CD4-positive, CD25-positive, alpha-beta regulatory T cell (primary cell): ENCODE data around the gene SLC1A2. TPM values are rescaled to one million over a fixed set of nuclear protein-coding genes. Genes with fewer than 3 reads are reported as not detected.

Experiments used
- ATAC-seq, 2 donors: fragments of 150-1000 bp; cut with Tn5 transposase; one replicate each; pipeline ENCODE4 v1.10.0; 2021; ENCODE audit warnings: low read depth in 2 of 2, moderate number of reproducible peaks in 2 of 2, moderate library complexity in 1 of 2
- DNase-seq, 3 donors: peaks; one replicate each; pipeline versions ENCODE4 v3.0.0 to v3.0.0-alpha.2; 2012 to 2022; ENCODE audit warnings: mixed read lengths in 1 of 3
- H3K27ac ChIP-seq: one replicate; pipeline ENCODE4 v1.7.0; 2013; ENCODE audit warnings: mild to moderate bottlenecking, low read length; ENCODE audit not compliant: insufficient read depth, poor library complexity, severe bottlenecking
- H3K27me3 ChIP-seq: one replicate; pipeline ENCODE4 v1.7.0; 2013; ENCODE audit warnings: low read length; ENCODE audit not compliant: control insufficient read depth, insufficient read depth
- H3K36me3 ChIP-seq: one replicate; pipeline ENCODE4 v1.7.0; 2013; ENCODE audit warnings: mild to moderate bottlenecking, low read length, moderate library complexity; ENCODE audit not compliant: control insufficient read depth, insufficient read depth
- H3K4me1 ChIP-seq: 2 replicates; pipeline ENCODE4 v1.7.0; 2013; ENCODE audit warnings: mild to moderate bottlenecking, low read length; ENCODE audit not compliant: insufficient read depth, control insufficient read depth, poor library complexity, severe bottlenecking
- H3K4me3 ChIP-seq: one replicate; pipeline ENCODE4 v1.7.0; 2013; ENCODE audit warnings: low read depth, mild to moderate bottlenecking, low read length, moderate library complexity
- H3K9me3 ChIP-seq, 2 experiments: 1 replicate in 1 of 2; 2 replicates in 1 of 2; pipeline ENCODE4 v1.7.0; 2013; ENCODE audit warnings: low read length in 2 of 2, mild to moderate bottlenecking in 1 of 2, moderate library complexity in 1 of 2; ENCODE audit not compliant: control insufficient read depth in 2 of 2
- H3K27ac Mint-ChIP-seq, 3 donors: one replicate each; pipeline ENCODE4 v1.8.0; 2020 to 2022; ENCODE audit warnings: mild to moderate bottlenecking in 3 of 3, mixed read lengths in 3 of 3, moderate library complexity in 2 of 3
- H3K27me3 Mint-ChIP-seq: one replicate; pipeline ENCODE4 v1.8.0; 2022; ENCODE audit warnings: mild to moderate bottlenecking, mixed read lengths
- H3K36me3 Mint-ChIP-seq: one replicate; pipeline ENCODE4 v1.8.0; 2020; ENCODE audit warnings: mixed read lengths
- H3K4me1 Mint-ChIP-seq, 4 donors: one replicate each; pipeline ENCODE4 v1.8.0; 2020 to 2022; ENCODE audit warnings: mixed read lengths in 4 of 4, mild to moderate bottlenecking in 1 of 4
- H3K4me3 Mint-ChIP-seq, 4 donors: one replicate each; pipeline ENCODE4 v1.8.0; 2020 to 2022; ENCODE audit warnings: mild to moderate bottlenecking in 4 of 4, mixed read lengths in 4 of 4, moderate library complexity in 3 of 4
- H3K9me3 Mint-ChIP-seq, 7 donors: one replicate each; pipeline ENCODE4 v1.8.0; 2020 to 2022; ENCODE audit warnings: mixed read lengths in 7 of 7, mild to moderate bottlenecking in 3 of 7, moderate library complexity in 2 of 7
- polyA plus RNA-seq, 4 donors: library from polyadenylated mRNA; unstranded; fragments of 300-500 nt; fragmentation: Illumina TruSeq; gene quantifications; one replicate each; pipeline ENCODE4 v1.2.3, GENCODE V29; 2021
- total RNA-seq: library from RNA; stranded (reverse); gene quantifications from one replicate; pipeline ENCODE4 v1.2.3, GENCODE V29; 2022

The SLC1A2 gene
- total and polyA plus RNA-seq, 5 donors from 2014 or later = 0.08 to 0.23 TPM; not detected in 3

GRCh38 chr11:35303596-35304385 lies 115.6 kb downstream of the SLC1A2 start:
- ATAC-seq (peak in 1 of 2 donors; percentile 16), DNase-seq (no peak)
- Mint-ChIP-seq H3K27ac (peak overlapping the region in 2 of 3 donors; percentile 3 to 89), H3K27me3 (peaks cover 1% of the 10 kb centered on the region), H3K36me3 (no peaks in the 10 kb centered on the region), H3K4me3 (no peak overlapping the region), H3K9me3 (no peaks in the 10 kb centered on the region), H3K4me1 (peaks cover 0 to 26% (median 20%) of the 10 kb centered on the region in 4 donors)
- H3K4me3 ChIP-seq = no peak overlapping the region
- no peaks in the 10 kb centered on the region for H3K27me3 ChIP-seq
- no peaks in the 10 kb centered on the region for H3K4me1 ChIP-seq
- H3K36me3 ChIP-seq = no peaks in the 10 kb centered on the region
- H3K9me3 ChIP-seq = no peaks in the 10 kb centered on the region
- H3K27ac ChIP-seq = no peak overlapping the region

- H3K36me3 Mint-ChIP-seq = no peaks in the 10 kb centered on the region
- H3K27ac Mint-ChIP-seq = peak overlapping the region in 1 of 3 donors; percentile 37
- Histone ChIP-seq H3K36me3 (no peaks in the 10 kb centered on the region), H3K27me3 (no peaks in the 10 kb centered on the region), H3K4me1 (no peaks in the 10 kb centered on the region), H3K4me3 (no peak overlapping the region), H3K27ac (no peak overlapping the region), H3K9me3 (no peaks in the 10 kb centered on the region)
- no peaks in the 10 kb centered on the region for H3K9me3 Mint-ChIP-seq
- DNase-seq = no peak
- no peak overlapping the region for H3K4me3 Mint-ChIP-seq
- H3K27me3 Mint-ChIP-seq = peaks cover 6% of the 10 kb centered on the region
- peaks cover 0 to 25% (median 20%) of the 10 kb centered on the region in 4 donors for H3K4me1 Mint-ChIP-seq
- no peak for ATAC-seq
Observed at GRCh38 chr11:35302398-35302797, 117.0 kb downstream of the SLC1A2 start.

- DNase-seq (no peak), ATAC-seq (no peak)
- no peak overlapping the region for H3K27ac Mint-ChIP-seq
- no peaks in the 10 kb centered on the region for H3K4me1 ChIP-seq
- H3K27me3 Mint-ChIP-seq = peaks cover 10% of the 10 kb centered on the region
- H3K27me3 ChIP-seq = peaks cover 2% of the 10 kb centered on the region
- H3K4me3 ChIP-seq = no peak overlapping the region
- H3K27ac ChIP-seq = no peak overlapping the region
- peaks cover 0 to 13% (median 2%) of the 10 kb centered on the region in 4 donors for H3K4me1 Mint-ChIP-seq
- H3K9me3 ChIP-seq = no peaks in the 10 kb centered on the region
- H3K9me3 Mint-ChIP-seq = no peaks in the 10 kb centered on the region
- H3K36me3 Mint-ChIP-seq = no peaks in the 10 kb centered on the region
- H3K4me3 Mint-ChIP-seq = no peak overlapping the region
- no peaks in the 10 kb centered on the region for H3K36me3 ChIP-seq
Observed at GRCh38 chr11:35298369-35298768, 121.0 kb downstream of the SLC1A2 start.

- Mint-ChIP-seq H3K36me3 (no peaks in the 10 kb centered on the region), H3K27me3 (peaks cover 20% of the 10 kb centered on the region), H3K4me3 (no peak overlapping the region), H3K9me3 (peaks cover 0 to 2% (median 0%) of the 10 kb centered on the region in 7 donors), H3K27ac (no peak overlapping the region), H3K4me1 (peaks cover 2 to 17% (median 5%) of the 10 kb centered on the region in 4 donors)
- ATAC-seq = no peak
- no peak for DNase-seq
- Histone ChIP-seq H3K9me3 (no peaks in the 10 kb centered on the region), H3K27ac (no peak overlapping the region), H3K4me1 (no peaks in the 10 kb centered on the region), H3K27me3 (peaks cover 2% of the 10 kb centered on the region), H3K4me3 (no peak overlapping the region), H3K36me3 (no peaks in the 10 kb centered on the region)
Observed at GRCh38 chr11:35295751-35296150, 123.6 kb downstream of the SLC1A2 start.

GRCh38 chr11:35293699-35294098 lies 125.7 kb downstream of the SLC1A2 start:
- H3K9me3 ChIP-seq = no peaks in the 10 kb centered on the region
- peaks cover 0 to 2% (median 0%) of the 10 kb centered on the region in 7 donors for H3K9me3 Mint-ChIP-seq
- no peak overlapping the region for H3K27ac ChIP-seq
- H3K4me1 ChIP-seq = no peaks in the 10 kb centered on the region
- DNase-seq = no peak
- H3K27me3 ChIP-seq = peaks cover 2% of the 10 kb centered on the region
- no peaks in the 10 kb centered on the region for H3K36me3 ChIP-seq
- H3K4me3 Mint-ChIP-seq = no peak overlapping the region
- H3K4me3 ChIP-seq = no peak overlapping the region
- H3K4me1 Mint-ChIP-seq = peaks cover 2 to 12% (median 5%) of the 10 kb centered on the region in 4 donors
- ATAC-seq = no peak
- H3K36me3 Mint-ChIP-seq = no peaks in the 10 kb centered on the region
- peaks cover 18% of the 10 kb centered on the region for H3K27me3 Mint-ChIP-seq
- H3K27ac Mint-ChIP-seq = peak overlapping the region in 1 of 3 donors; percentile 24

GRCh38 chr11:35293035-35293434 lies 126.3 kb downstream of the SLC1A2 start:
- Mint-ChIP-seq H3K4me3 (peak overlapping the region in 1 of 4 donors; percentile 5), H3K36me3 (no peaks in the 10 kb centered on the region), H3K4me1 (peaks cover 2 to 12% (median 5%) of the 10 kb centered on the region in 4 donors), H3K27me3 (peaks cover 15% of the 10 kb centered on the region), H3K9me3 (peaks cover 0 to 2% (median 0%) of the 10 kb centered on the region in 7 donors), H3K27ac (no peak overlapping the region)
- Histone ChIP-seq H3K36me3 (no peaks in the 10 kb centered on the region), H3K9me3 (no peaks in the 10 kb centered on the region), H3K27me3 (peaks cover 2% of the 10 kb centered on the region), H3K4me3 (no peak overlapping the region), H3K4me1 (no peaks in the 10 kb centered on the region), H3K27ac (no peak overlapping the region)
- ATAC-seq (no peak), DNase-seq (no peak)

- no peak for ATAC-seq
- H3K36me3 Mint-ChIP-seq = no peaks in the 10 kb centered on the region
Observed at GRCh38 chr11:35292279-35292678, 127.1 kb downstream of the SLC1A2 start.

GRCh38 chr11:35290876-35291275 lies 128.5 kb downstream of the SLC1A2 start:
- ATAC-seq = no peak
- Histone ChIP-seq H3K27ac (no peak overlapping the region), H3K9me3 (no peaks in the 10 kb centered on the region), H3K27me3 (peaks cover 2% of the 10 kb centered on the region), H3K4me1 (no peaks in the 10 kb centered on the region), H3K4me3 (no peak overlapping the region), H3K36me3 (no peaks in the 10 kb centered on the region)
- DNase-seq = no peak
- Mint-ChIP-seq H3K4me1 (peaks cover 2 to 12% (median 5%) of the 10 kb centered on the region in 4 donors), H3K9me3 (peaks cover 0 to 4% (median 0%) of the 10 kb centered on the region in 7 donors), H3K27ac (no peak overlapping the region), H3K36me3 (no peaks in the 10 kb centered on the region), H3K4me3 (no peak overlapping the region), H3K27me3 (peaks cover 10% of the 10 kb centered on the region)

More at GRCh38 chr11:35292279-35292678, 127.1 kb downstream of the SLC1A2 start:
- peaks cover 0 to 2% (median 0%) of the 10 kb centered on the region in 7 donors for H3K9me3 Mint-ChIP-seq
- Histone ChIP-seq H3K4me1 (no peaks in the 10 kb centered on the region), H3K4me3 (no peak overlapping the region), H3K27me3 (peaks cover 2% of the 10 kb centered on the region), H3K9me3 (no peaks in the 10 kb centered on the region), H3K27ac (no peak overlapping the region), H3K36me3 (no peaks in the 10 kb centered on the region)
- peaks cover 12% of the 10 kb centered on the region for H3K27me3 Mint-ChIP-seq
- no peak overlapping the region for H3K27ac Mint-ChIP-seq
- DNase-seq = no peak
- peaks cover 2 to 12% (median 5%) of the 10 kb centered on the region in 4 donors for H3K4me1 Mint-ChIP-seq
- H3K4me3 Mint-ChIP-seq = no peak overlapping the region
